Endothelial cell of hepatic sinusoid (primary cell): Measurements from ENCODE around the gene AFF1.
"Not testable (repeated sequence)": the region's sequence is repeated elsewhere in the genome, so short reads cannot be mapped to it uniquely, and the experiment has no call there.

ENCODE experiments used
- in situ Hi-C: cut with HindIII; loops from 2 replicates; pipeline ENCODE4 v1.10.0; 2017; ENCODE audit warnings: low sequenced_read_pairs

AFF1 gene

DNA sequence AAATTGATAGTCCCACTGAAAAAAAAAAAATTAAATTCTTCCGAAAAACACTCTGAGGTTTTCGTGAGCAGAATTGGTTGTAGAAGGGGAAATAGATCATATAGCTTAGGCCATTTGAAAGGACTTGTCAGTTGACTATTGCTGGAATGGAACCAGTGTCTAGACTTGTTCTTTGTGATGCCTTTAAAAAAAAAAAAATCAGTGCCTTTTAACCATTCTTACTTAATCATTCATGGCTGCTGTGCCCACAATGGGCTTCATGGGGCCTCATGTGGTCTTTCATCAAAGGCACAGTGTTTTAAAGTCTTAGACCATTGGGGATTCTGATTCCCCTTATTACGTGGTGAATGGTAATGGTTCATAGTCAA lies 139.3 kb downstream of the AFF1 start:
- in situ Hi-C loops: no loop called here

DNA sequence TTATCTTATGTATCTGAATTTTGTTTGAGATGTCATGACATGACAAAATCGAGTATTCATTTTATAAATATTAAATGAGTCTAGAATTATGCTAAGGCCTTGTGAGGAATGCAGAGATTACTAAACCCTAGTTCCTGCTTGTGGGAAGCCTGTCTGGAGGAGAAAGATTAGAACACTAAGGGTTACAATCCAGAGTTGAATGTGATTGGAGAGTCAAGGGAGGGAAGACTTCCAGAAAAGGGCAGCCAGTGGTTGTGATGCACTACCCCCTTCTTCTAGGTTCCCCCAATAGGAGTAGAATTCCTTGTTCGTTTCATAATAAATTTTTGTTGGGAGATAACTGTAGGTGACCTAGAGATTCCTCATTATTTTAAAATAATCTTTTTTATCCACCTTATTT lies 141.1 kb downstream of the AFF1 start:
- in situ Hi-C loops: no loop called here

DNA sequence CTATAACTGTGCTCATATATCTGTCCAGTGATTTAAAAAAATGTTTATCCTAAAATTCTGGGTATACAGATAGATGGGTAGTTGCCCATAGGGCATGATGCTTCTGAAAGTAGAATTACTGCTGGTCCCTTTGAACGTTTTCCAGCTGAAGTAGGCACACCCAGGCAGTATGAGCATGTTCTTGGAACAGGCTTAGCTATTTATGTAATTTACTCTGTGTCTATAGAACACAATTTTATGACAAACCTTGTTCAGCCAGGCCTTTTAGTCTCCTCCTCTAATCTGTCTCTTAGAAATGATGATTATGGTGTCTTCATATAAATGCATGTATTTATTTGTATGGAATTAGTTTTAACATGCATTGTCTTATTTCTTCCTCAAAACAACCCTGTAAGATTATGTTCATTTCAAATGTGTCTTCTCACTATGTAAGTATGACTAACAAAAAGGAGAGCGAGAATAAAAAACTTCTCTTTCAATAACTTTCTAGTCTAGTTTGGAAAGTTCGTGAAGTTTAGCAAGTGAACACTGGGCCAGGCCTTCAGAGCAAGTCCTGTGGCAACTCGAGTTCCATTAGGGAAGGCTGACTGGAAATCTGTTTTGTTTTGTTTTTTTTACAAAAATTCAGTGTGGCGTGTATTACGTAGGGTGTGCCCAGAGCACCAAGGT lies 142.0 kb downstream of the AFF1 start:
- in situ Hi-C loops: no loop called here

DNA sequence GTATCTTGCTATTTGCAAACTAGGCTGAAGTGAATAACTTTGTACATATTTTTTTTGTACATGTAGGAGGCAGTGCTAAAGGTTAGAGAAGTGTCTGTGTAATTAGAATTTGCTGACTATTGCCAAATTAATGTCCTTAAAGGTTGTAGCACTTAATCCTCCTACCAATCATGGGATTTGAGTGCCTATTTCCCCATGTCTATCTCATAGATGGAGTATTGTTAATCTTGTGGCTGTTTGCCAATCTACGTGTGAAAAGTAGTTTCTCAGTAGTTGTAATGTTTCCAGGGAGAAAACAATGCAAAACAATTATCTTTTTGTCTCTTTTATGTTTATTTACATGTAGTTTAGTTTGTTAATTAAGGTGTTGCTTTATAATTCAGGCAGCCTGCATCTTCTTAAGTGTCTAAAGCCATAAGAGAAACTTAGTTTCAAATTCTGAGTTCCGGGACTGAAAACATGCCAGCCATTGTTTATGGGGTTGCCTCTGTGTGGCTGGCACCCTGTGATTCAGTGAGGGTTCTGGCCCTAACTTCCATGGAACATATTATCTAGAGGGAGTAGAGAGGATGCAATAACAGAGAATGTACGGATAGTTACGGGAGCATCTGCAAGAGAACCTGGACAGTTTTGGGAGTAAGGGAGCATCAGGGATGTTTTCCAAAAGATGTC lies 143.2 kb downstream of the AFF1 start:
- in situ Hi-C loops: no loop called here

- in situ Hi-C loops: no loop called here
Measured at GRCh38 chr4:87078987-87079486, 144.2 kb downstream of the AFF1 start.

GRCh38 chr4:87079967-87080366 lies 145.2 kb downstream of the AFF1 start:
- in situ Hi-C loops: no loop called here

DNA sequence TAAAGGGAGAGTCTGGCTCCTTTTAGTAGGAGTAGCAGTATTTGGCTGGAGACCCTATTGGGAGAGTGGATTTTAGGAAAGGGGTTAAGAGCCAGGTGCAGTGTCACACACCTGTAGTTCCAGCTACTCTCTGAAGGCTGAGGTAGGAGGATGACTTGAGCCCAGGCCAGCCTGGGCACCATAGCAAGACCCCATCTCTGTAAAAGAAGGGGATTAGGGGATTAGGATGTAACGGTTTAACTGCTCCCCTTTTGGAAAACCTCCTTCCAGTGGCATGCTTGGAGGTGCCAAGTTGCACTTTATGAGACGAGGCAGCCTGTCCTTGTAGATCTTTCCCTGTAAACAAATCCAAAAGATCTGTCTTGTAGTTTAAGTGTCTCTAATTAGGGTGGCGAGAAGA lies 145.7 kb downstream of the AFF1 start:
- in situ Hi-C loops: no loop called here

DNA sequence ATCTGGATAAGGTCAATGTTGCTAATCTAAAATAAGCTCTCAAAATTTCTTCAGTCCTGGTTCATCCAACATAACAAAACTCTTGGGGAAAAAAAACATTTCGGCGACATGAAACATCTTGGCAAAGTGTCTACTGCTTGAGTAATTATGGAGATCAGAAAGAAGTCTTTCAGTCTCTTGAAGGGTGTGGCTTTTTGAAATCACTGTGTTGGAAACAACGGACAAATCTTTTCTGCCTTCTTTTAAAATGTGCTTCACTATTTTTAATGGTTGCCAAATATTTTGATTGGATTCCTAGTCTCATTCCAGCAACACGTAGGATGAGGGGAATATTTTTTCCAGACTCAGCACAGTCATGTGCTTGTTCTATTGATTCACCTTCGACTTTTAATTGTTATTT lies 147.0 kb downstream of the AFF1 start:
- in situ Hi-C loops: no loop called here

- in situ Hi-C loops: not testable (repeated sequence)
Measured at GRCh38 chr4:87085732-87086131, 150.9 kb downstream of the AFF1 start.

DNA sequence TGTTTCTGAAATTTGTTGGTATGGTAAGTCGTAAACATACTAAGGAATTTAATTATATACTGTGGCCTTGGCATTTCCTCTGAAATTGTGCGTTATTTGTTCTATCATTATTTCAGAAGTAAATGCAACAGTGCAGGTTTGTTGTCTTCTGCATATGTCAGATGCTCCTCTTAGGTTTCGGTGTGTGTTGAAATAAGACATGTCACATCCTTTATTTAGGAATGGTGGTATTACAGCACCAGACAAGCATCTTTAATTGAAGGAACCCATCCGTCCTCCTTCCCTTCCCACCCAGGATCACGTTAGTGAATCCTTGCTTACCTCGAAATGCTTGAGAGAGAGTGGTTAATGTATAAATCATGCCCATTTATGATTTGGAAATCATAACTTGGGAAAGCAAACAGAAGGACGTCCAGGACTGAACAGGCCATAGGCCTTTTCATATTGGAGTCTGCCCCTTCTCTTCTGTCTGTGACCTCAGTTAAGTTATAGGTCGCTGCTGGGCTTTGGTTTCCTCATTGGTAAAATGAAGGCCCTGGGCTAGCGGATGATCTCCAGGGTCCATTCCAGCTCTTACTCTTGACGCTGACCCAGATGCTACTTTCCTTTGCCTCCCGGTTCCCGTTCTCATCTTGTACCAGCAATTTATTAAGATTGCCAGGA lies 151.5 kb downstream of the AFF1 start:
- in situ Hi-C loops: no loop called here

GRCh38 chr4:87087015-87087414 lies 152.2 kb downstream of the AFF1 start:
- in situ Hi-C loops: no loop called here

- in situ Hi-C loops: no loop called here
Measured at GRCh38 chr4:87087420-87087819, 152.6 kb downstream of the AFF1 start.

DNA sequence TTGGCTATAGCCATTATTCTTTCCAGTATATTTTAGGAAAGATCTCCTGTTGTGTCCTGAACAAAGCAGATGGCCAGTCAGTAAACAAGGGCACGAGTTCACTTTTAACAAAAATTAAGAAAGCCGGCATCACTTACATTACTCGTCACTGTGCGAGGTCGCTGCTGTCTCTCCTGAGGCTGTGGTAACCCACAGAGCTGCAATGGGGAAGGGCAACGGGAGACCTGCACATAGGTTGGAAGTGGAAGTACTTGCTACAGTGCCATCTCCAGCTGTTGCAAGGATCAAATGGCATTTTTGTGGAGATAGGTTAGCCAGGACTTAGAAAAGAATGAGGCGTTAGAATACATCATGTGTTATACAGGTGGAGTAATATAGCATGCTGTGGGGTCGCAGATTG lies 153.4 kb downstream of the AFF1 start:
- in situ Hi-C loops: no loop called here

GRCh38 chr4:87089368-87089767 lies 154.6 kb downstream of the AFF1 start:
- in situ Hi-C loops: no loop called here

DNA sequence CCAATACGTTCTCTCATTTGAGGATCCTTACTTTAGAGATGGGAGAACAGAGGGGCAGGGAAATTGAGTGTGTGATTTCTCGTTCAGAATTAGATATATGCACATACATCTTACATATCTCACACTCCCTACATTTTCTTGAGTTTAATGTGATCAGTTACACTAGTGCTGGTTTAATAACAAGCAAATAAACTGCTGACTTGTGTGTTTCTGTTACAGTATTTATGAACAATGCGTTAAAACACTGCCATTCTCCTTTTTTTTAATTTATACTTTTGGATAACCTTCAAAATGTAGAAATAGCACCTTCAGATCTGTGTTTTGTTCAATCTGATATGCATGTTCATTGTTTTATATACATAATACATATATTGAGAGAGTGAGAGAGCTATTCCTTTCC lies 155.5 kb downstream of the AFF1 start:
- in situ Hi-C loops: no loop called here

- in situ Hi-C loops: no loop called here
Measured at GRCh38 chr4:87092389-87093141, 157.8 kb downstream of the AFF1 start.

GRCh38 chr4:87093443-87094123 lies 158.8 kb downstream of the AFF1 start:
- in situ Hi-C loops: no loop called here

- in situ Hi-C loops: no loop called here
Measured at GRCh38 chr4:87097075-87097474, 162.3 kb downstream of the AFF1 start.

DNA sequence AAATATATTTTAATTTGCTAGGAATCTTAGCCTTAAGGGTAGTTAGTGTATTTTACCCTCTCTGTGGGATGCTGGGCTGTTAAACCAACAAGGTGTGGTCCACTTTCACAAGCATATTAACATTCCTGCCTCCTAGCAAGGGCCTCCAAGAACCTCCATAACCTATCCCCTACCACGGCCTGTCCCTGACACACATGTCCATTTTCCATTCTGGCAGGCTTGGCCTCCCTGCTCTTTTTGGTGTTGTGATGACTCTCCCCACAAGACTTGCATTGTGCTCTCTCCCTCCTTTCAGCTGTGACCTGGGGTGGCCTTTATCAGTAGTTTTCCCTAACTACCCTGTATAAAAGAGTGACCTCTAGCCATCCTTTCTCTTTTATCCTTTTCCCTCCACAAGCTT lies 165.4 kb downstream of the AFF1 start:
- in situ Hi-C loops: no loop called here

GRCh38 chr4:87101543-87102199 lies 166.9 kb downstream of the AFF1 start:
- in situ Hi-C loops: no loop called here
